Esophagus muscularis mucosa (tissue), 3 donors: ENCODE data around the gene FBN1.

ENCODE experiments used
- POLR2A ChIP-seq: fragments of 450-650 bp; IDR thresholded peaks from one replicate; pipeline ENCODE4 v1.6.1; 2017; ENCODE audit warnings: antibody characterized with exemption, moderate library complexity, mild to moderate bottlenecking, low read depth
- TF ChIP-seq, protein P1 (sequence below), 3 experiments: fragments of 200-600 bp in 2 of 3; fragments of 450-650 bp in 1 of 3; sonication (generic) in 2 of 3; IDR thresholded peaks; one replicate each; pipeline ENCODE4 v1.5.1; 2017 to 2019; ENCODE audit warnings: antibody characterized with exemption in 3 of 3, mild to moderate bottlenecking in 2 of 3, moderate library complexity in 1 of 3

DNA sequence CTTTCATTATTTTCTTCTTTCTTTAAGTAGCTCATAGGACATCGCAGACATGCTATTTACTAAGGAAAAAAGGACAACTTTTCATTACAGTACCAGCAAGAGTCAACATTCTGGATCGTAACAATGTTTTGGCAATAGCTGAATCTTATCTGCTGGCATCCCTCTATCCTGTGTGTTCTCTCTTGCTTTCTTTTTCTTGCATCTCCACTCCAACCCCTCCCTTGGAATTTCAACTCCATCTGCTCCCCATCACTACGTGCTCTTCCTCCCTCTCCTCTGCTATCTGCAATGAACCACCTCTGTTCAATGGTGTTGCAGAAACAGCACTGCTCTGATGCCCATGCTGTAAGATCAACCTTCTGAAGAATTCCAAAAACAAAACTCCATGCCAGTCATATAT is 106.6 kb downstream of the FBN1 start:
- TF ChIP-seq, protein P1, sequence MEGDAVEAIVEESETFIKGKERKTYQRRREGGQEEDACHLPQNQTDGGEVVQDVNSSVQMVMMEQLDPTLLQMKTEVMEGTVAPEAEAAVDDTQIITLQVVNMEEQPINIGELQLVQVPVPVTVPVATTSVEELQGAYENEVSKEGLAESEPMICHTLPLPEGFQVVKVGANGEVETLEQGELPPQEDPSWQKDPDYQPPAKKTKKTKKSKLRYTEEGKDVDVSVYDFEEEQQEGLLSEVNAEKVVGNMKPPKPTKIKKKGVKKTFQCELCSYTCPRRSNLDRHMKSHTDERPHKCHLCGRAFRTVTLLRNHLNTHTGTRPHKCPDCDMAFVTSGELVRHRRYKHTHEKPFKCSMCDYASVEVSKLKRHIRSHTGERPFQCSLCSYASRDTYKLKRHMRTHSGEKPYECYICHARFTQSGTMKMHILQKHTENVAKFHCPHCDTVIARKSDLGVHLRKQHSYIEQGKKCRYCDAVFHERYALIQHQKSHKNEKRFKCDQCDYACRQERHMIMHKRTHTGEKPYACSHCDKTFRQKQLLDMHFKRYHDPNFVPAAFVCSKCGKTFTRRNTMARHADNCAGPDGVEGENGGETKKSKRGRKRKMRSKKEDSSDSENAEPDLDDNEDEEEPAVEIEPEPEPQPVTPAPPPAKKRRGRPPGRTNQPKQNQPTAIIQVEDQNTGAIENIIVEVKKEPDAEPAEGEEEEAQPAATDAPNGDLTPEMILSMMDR (IDR thresholded peaks at IDR 0.05), result no peak
- TF ChIP-seq POLR2A, result no peak
